GM12875 (cell line): ENCODE data around the gene C5.

Experiments used
- H3K4me3 ChIP-seq: one replicate; pipeline ENCODE4 v1.5.1; 2011; ENCODE audit warnings: low read depth, low read length, control low read depth
- CTCF ChIP-seq: IDR thresholded peaks from 2 replicates; pipeline ENCODE4 v1.5.1; 2011; ENCODE audit warnings: low read depth, mild to moderate bottlenecking, control low read depth, inconsistent platforms, low read length, moderate library complexity, borderline replicate concordance; ENCODE audit not compliant: insufficient read depth

C5 gene

GRCh38 chr9:120904061-120904977 lies 145.8 kb downstream of the C5 start:
- no peak for TF ChIP-seq CTCF
- no peak overlapping the region for H3K4me3 ChIP-seq

- TF ChIP-seq CTCF = no peak
- no peak overlapping the region for H3K4me3 ChIP-seq
These were observed 147.2 kb downstream of the C5 start for GRCh38 chr9:120902569-120903535.
